HepG2 (cell line): ENCODE measurements around the gene CUL5. TPM values are rescaled to one million over a fixed set of nuclear protein-coding genes. Genes with fewer than 3 reads are reported as not detected.

Experiments used
- ATAC-seq: fragments of 200-7000 bp; cut with Tn5 transposase; 3 replicates; pipeline ENCODE4 v1.9.1; 2020; ENCODE audit warnings: mild to moderate bottlenecking, moderate library complexity
- BruUV-seq: library from RNA; stranded (reverse); fragments of 400-500 nt; replicated peaks from 2 replicates; lab custom pipeline; 2021; lab: Mats Ljungman, UMichigan
- CTCF ChIA-PET: fragments of 300-600 bp; formaldehyde crosslinking; extraction: SDS; loops from one replicate; lab custom pipeline; 2021; ENCODE audit warnings: low total read pairs, inconsistent platforms, low intra/inter-chr PET ratio; lab: Yijun Ruan, JAX
- POLR2A ChIA-PET: fragments of 350-600 bp; sonication (Branson Sonifier 250); formaldehyde crosslinking; loops from one replicate; lab custom pipeline; 2020; ENCODE audit warnings: antibody characterized with exemption, inconsistent platforms; lab: Yijun Ruan, JAX
- DNase-seq: peaks from one replicate; pipeline ENCODE4 v3.0.0-alpha.2; 2015; ENCODE audit warnings: low spot score
- FAIRE-seq: peaks from 3 replicates; lab custom pipeline; 2011; peaks lifted over from hg19 to GRCh38; lab: Jason Lieb, UNC
- H2AFZ ChIP-seq: one replicate; pipeline ENCODE4 v1.6.1; 2011; ENCODE audit warnings: low read length, inconsistent platforms
- H3K27ac ChIP-seq: fragments of 300-600 bp; 3 replicates; pipeline ENCODE4 v1.8.0; 2011; ENCODE audit warnings: mixed run types, mild to moderate bottlenecking, mixed read lengths, low read length, inconsistent platforms; ENCODE audit not compliant: insufficient read depth; ENCODE audit errors: extremely low read length
- H3K27me3 ChIP-seq, 2 experiments: fragments of 200-600 bp in 1 of 2; 2 replicates in 1 of 2; 3 replicates in 1 of 2; pipeline versions ENCODE4 v1.6.0 to v1.8.0; 2011; ENCODE audit warnings: low read length in 2 of 2, mild to moderate bottlenecking in 2 of 2, moderate library complexity in 2 of 2, inconsistent platforms in 1 of 2; ENCODE audit not compliant: insufficient read depth in 2 of 2, control insufficient read depth in 1 of 2
- H3K36me3 ChIP-seq, 2 experiments: fragments of 200-600 bp in 1 of 2; replicated peaks in 1 of 2; 2 replicates in 1 of 2; 3 replicates in 1 of 2; pipeline versions ENCODE4 v1.5.1 to v1.8.0; 2011; ENCODE audit warnings: low read length in 2 of 2, inconsistent platforms in 1 of 2; ENCODE audit not compliant: insufficient read depth in 2 of 2, control insufficient read depth in 1 of 2
- H3K4me1 ChIP-seq: 2 replicates; pipeline ENCODE4 v1.5.1; 2012; ENCODE audit warnings: low read length, inconsistent platforms; ENCODE audit not compliant: insufficient read depth
- H3K4me2 ChIP-seq: 2 replicates; pipeline ENCODE4 v1.6.0; 2011; ENCODE audit warnings: low read depth, low read length, inconsistent platforms
- H3K4me3 ChIP-seq, 3 experiments: fragments of 200-600 bp in 1 of 3; sonication (generic), shearing (Covaris generic) in 1 of 3; replicated peaks in 1 of 3; 2 replicates each; pipeline ENCODE4 v1.5.1; 2011 to 2016; ENCODE audit warnings: low read length in 3 of 3, inconsistent platforms in 2 of 3, low read depth in 2 of 3, mild to moderate bottlenecking in 2 of 3, control low read depth in 1 of 3, mixed read lengths in 1 of 3; ENCODE audit not compliant: insufficient read depth in 1 of 3
- H3K79me2 ChIP-seq: one replicate; pipeline ENCODE4 v1.6.1; 2011; ENCODE audit warnings: low read length, inconsistent platforms; ENCODE audit not compliant: insufficient read depth
- H3K9ac ChIP-seq: 2 replicates; pipeline ENCODE4 v1.6.0; 2011; ENCODE audit warnings: mild to moderate bottlenecking, low read depth, low read length, inconsistent platforms; ENCODE audit not compliant: insufficient read depth
- H3K9me3 ChIP-seq: 2 replicates; pipeline ENCODE4 v1.5.1; 2012; ENCODE audit warnings: mild to moderate bottlenecking, low read length
- H4K20me1 ChIP-seq: 2 replicates; pipeline ENCODE4 v1.6.0; 2011; ENCODE audit warnings: inconsistent platforms, mild to moderate bottlenecking, low read length, moderate library complexity; ENCODE audit not compliant: insufficient read depth
- KLF6 ChIP-seq: IDR thresholded peaks from 2 replicates; pipeline ENCODE4 v1.8.0; 2016; ENCODE audit warnings: missing biosample characterization, missing genetic modification reagents
- RAD51 ChIP-seq: fragments of 450-650 bp; IDR thresholded peaks from 2 replicates; pipeline ENCODE4 v1.6.1; 2016; ENCODE audit warnings: borderline replicate concordance
- RARG ChIP-seq: sonication (generic); formaldehyde crosslinking; IDR thresholded peaks from 2 replicates; pipeline ENCODE4 v1.4.0; 2020; ENCODE audit warnings: low read depth, mild to moderate bottlenecking, missing genetic modification reagents
- SCMH1 ChIP-seq: sonication (generic); formaldehyde crosslinking; IDR thresholded peaks from 2 replicates; pipeline ENCODE4 v1.9.0; 2021; ENCODE audit warnings: missing genetic modification reagents, mild to moderate bottlenecking, borderline replicate concordance
- ZC3H13 ChIP-seq: sonication (generic); formaldehyde crosslinking; IDR thresholded peaks from 2 replicates; pipeline ENCODE4 v1.8.1; 2023; ENCODE audit warnings: mild to moderate bottlenecking, missing genetic modification reagents, moderate library complexity
- ZEB1 ChIP-seq: IDR thresholded peaks from 2 replicates; pipeline ENCODE4 v1.6.1; 2012; ENCODE audit warnings: mild to moderate bottlenecking, low read depth, inconsistent platforms; ENCODE audit not compliant: insufficient replicate concordance
- ZNF10 ChIP-seq: sonication (generic); formaldehyde crosslinking; IDR thresholded peaks from 2 replicates; pipeline ENCODE4 v1.4.0; 2020; ENCODE audit warnings: mild to moderate bottlenecking, low read depth, missing genetic modification reagents, borderline replicate concordance
- ZNF530 ChIP-seq: sonication (generic); formaldehyde crosslinking; IDR thresholded peaks from 2 replicates; pipeline ENCODE4 v1.5.0; 2020; ENCODE audit warnings: low read depth, mild to moderate bottlenecking, missing genetic modification reagents
- ZNF674 ChIP-seq: sonication (generic); formaldehyde crosslinking; IDR thresholded peaks from 2 replicates; pipeline ENCODE4 v1.5.0; 2020; ENCODE audit warnings: low read depth, mild to moderate bottlenecking, missing genetic modification reagents
- WGBS: methylation state at CpG from one replicate; pipeline ENCODE4 v1.1.6; 2017; ENCODE audit warnings: low lambda C conversion rate; 5-methylcytosine and 5-hydroxymethylcytosine counted together
- in situ Hi-C: cut with HindIII; loops from 2 replicates; pipeline ENCODE4 v1.10.0; 2017; ENCODE audit warnings: low pct_unique_long_range_greater_than_20kb; ENCODE audit not compliant: extremely low pct_ligation_motif_present
- intact Hi-C: fragments of 100-400 bp; cut with micrococcal nuclease; formaldehyde crosslinking; loops from one replicate; pipeline ENCODE4 v1.10.0; 2022; ENCODE audit not compliant: unreplicated experiment
- polyA plus RNA-seq, 8 experiments: library from polyadenylated mRNA; depleted of rRNA in 3 of 8; stranded (reverse) in 7 of 8; unstranded in 1 of 8; fragments of >200 nt; fragmentation: Illumina TruSeq in 4 of 8; extraction: Trizol in 4 of 8; gene quantifications; 2 replicates each; pipeline versions ENCODE4 v1.2.1 to v1.2.3, GENCODE V29; 2011 to 2016; ENCODE audit warnings: low read depth in 4 of 8, missing spikeins in 1 of 8, mixed read lengths in 1 of 8; ENCODE audit not compliant: insufficient read depth in 1 of 8
- total RNA-seq, 5 experiments: library from RNA; depleted of rRNA; stranded (reverse); fragments of >200 nt; fragmentation: Illumina TruSeq; extraction: Trizol; gene quantifications; 2 replicates each; pipeline ENCODE4 v1.2.3, GENCODE V29; 2016; ENCODE audit warnings: low read depth in 1 of 5
- TF ChIP-seq, protein P1 (sequence below): sonication (generic); formaldehyde crosslinking; IDR thresholded peaks from 2 replicates; pipeline ENCODE4 v1.4.0; 2020; ENCODE audit warnings: mild to moderate bottlenecking, missing genetic modification reagents
- TF ChIP-seq, protein P2 (sequence below): sonication (generic); formaldehyde crosslinking; IDR thresholded peaks from 2 replicates; pipeline ENCODE4 v1.8.0; 2022; ENCODE audit warnings: mild to moderate bottlenecking, missing genetic modification reagents, borderline replicate concordance
- TF ChIP-seq, protein P3 (sequence below): sonication (generic); formaldehyde crosslinking; IDR thresholded peaks from 2 replicates; pipeline ENCODE4 v1.8.0; 2022; ENCODE audit warnings: missing genetic modification reagents, mild to moderate bottlenecking, moderate library complexity, borderline replicate concordance
- TF ChIP-seq, protein P4 (sequence below): sonication (generic); formaldehyde crosslinking; conservative IDR thresholded peaks from 2 replicates; pipeline ENCODE4 v1.4.0; 2020; ENCODE audit warnings: missing genetic modification reagents
- TF ChIP-seq, protein P5 (sequence below): sonication (generic); formaldehyde crosslinking; IDR thresholded peaks from 2 replicates; pipeline ENCODE4 v1.8.0; 2022; ENCODE audit warnings: missing genetic modification reagents, mild to moderate bottlenecking, borderline replicate concordance

The CUL5 gene
- total and polyA plus RNA-seq, 2 of the 13 experiments (the other 11 are each of a cell fraction or from before 2014, with no cell fraction given) = 7.0 to 24.7 TPM

DNA sequence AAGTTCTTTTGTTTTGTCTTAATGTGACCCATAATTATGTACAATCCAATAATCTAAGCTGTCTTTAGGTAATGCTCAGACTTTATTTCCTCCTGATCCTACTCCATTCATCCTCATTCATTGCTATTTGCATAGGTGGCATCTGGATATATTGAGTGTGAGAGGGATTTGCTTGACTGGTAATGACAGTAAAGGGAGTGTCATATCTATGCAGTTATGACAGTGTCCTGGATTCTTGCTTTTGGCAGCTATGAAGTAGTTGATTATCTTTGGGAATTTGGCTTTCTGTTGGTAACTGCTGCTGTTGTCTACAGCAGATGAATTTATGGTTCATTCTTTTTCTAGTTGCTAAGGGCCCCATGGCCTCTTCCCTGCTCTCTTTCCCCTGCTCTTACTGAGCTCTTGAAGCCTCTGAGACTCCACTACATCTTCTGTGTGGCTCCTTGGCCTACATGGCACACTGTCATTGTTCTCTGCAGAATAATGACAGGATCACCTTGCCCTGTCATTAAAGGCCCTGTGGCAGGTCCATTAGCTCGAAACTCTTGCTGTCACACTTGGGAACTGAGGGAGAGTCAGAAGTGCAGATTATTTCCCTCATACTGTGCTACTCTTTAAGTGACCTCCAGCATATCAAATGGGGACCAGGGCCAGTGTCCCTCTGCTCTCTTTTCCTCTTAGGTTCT lies 92.5 kb downstream of the CUL5 start:
- whole genome bisulfite sequencing = 83% methylated on average over 1 of the region's 1 CpG
- TF ChIP-seq, protein P1, sequence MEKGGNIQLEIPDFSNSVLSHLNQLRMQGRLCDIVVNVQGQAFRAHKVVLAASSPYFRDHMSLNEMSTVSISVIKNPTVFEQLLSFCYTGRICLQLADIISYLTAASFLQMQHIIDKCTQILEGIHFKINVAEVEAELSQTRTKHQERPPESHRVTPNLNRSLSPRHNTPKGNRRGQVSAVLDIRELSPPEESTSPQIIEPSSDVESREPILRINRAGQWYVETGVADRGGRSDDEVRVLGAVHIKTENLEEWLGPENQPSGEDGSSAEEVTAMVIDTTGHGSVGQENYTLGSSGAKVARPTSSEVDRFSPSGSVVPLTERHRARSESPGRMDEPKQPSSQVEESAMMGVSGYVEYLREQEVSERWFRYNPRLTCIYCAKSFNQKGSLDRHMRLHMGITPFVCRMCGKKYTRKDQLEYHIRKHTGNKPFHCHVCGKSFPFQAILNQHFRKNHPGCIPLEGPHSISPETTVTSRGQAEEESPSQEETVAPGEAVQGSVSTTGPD (CRISPR knock-in tag) = no peak
- TF ChIP-seq KLF6 (CRISPR knock-in tag) (no peak), RAD51 (no peak), SCMH1 (CRISPR knock-in tag) (no peak), ZNF674 (CRISPR knock-in tag) (no peak), ZNF10 (no peak), ZNF530 (CRISPR knock-in tag) (no peak), ZEB1 (no peak), ZC3H13 (CRISPR knock-in tag) (no peak), RARG (no peak)
- TF ChIP-seq, protein P2, sequence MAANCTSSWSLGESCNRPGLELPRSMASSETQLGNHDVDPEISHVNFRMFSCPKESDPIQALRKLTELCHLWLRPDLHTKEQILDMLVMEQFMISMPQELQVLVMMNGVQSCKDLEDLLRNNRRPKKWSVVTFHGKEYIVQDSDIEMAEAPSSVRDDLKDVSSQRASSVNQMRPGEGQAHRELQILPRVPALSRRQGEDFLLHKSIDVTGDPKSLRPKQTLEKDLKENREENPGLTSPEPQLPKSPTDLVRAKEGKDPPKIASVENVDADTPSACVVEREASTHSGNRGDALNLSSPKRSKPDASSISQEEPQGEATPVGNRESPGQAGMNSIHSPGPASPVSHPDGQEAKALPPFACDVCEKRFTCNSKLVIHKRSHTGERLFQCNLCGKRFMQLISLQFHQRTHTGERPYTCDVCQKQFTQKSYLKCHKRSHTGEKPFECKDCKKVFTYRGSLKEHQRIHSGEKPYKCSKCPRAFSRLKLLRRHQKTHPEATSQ = no peak
- TF ChIP-seq, protein P3, sequence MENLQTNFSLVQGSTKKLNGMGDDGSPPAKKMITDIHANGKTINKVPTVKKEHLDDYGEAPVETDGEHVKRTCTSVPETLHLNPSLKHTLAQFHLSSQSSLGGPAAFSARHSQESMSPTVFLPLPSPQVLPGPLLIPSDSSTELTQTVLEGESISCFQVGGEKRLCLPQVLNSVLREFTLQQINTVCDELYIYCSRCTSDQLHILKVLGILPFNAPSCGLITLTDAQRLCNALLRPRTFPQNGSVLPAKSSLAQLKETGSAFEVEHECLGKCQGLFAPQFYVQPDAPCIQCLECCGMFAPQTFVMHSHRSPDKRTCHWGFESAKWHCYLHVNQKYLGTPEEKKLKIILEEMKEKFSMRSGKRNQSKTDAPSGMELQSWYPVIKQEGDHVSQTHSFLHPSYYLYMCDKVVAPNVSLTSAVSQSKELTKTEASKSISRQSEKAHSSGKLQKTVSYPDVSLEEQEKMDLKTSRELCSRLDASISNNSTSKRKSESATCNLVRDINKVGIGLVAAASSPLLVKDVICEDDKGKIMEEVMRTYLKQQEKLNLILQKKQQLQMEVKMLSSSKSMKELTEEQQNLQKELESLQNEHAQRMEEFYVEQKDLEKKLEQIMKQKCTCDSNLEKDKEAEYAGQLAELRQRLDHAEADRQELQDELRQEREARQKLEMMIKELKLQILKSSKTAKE = no peak
- TF ChIP-seq, protein P4, sequence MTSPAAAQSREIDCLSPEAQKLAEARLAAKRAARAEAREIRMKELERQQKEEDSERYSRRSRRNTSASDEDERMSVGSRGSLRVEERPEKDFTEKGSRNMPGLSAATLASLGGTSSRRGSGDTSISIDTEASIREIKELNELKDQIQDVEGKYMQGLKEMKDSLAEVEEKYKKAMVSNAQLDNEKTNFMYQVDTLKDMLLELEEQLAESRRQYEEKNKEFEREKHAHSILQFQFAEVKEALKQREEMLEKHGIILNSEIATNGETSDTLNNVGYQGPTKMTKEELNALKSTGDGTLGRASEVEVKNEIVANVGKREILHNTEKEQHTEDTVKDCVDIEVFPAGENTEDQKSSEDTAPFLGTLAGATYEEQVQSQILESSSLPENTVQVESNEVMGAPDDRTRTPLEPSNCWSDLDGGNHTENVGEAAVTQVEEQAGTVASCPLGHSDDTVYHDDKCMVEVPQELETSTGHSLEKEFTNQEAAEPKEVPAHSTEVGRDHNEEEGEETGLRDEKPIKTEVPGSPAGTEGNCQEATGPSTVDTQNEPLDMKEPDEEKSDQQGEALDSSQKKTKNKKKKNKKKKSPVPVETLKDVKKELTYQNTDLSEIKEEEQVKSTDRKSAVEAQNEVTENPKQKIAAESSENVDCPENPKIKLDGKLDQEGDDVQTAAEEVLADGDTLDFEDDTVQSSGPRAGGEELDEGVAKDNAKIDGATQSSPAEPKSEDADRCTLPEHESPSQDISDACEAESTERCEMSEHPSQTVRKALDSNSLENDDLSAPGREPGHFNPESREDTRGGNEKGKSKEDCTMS (CRISPR knock-in tag) = no peak
- TF ChIP-seq, protein P5, sequence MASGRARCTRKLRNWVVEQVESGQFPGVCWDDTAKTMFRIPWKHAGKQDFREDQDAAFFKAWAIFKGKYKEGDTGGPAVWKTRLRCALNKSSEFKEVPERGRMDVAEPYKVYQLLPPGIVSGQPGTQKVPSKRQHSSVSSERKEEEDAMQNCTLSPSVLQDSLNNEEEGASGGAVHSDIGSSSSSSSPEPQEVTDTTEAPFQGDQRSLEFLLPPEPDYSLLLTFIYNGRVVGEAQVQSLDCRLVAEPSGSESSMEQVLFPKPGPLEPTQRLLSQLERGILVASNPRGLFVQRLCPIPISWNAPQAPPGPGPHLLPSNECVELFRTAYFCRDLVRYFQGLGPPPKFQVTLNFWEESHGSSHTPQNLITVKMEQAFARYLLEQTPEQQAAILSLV (CRISPR knock-in tag) = no peak

More for the DNA sequence above, 92.5 kb downstream of the CUL5 start:
- DNase-seq (no peak), FAIRE-seq (no peak), ATAC-seq (no peak)
- no TSS peak for BruUV-seq
- H3K9ac ChIP-seq = no peak overlapping the region
- intact Hi-C loops = no loop called here
- no peak overlapping the region for H2AFZ ChIP-seq
- H3K9me3 ChIP-seq = no peaks in the 10 kb centered on the region
- H4K20me1 ChIP-seq = no peaks in the 10 kb centered on the region
- in situ Hi-C loops = no loop called here
- H3K27me3 ChIP-seq = no peaks in the 10 kb centered on the region
- POLR2A ChIA-PET = no interaction called here
- no peaks in the 10 kb centered on the region for H3K79me2 ChIP-seq
- H3K36me3 ChIP-seq = peaks cover 5 to 39% of the 10 kb centered on the region in 2 experiments; a peak in 4 of 5 replicates
- H3K4me3 ChIP-seq = no peak overlapping the region
- no peaks in the 10 kb centered on the region for H3K4me1 ChIP-seq
- CTCF ChIA-PET = no interaction called here
- H3K27ac ChIP-seq = no peak overlapping the region
- no peak overlapping the region for H3K4me2 ChIP-seq
